OCI-M1 (cell line): ENCODE data around the gene FAM124A.

Experiments
- DNase-seq: peaks from one replicate; lab custom pipeline; 2025; lab: John Stamatoyannopoulos, UW

The FAM124A gene

DNA sequence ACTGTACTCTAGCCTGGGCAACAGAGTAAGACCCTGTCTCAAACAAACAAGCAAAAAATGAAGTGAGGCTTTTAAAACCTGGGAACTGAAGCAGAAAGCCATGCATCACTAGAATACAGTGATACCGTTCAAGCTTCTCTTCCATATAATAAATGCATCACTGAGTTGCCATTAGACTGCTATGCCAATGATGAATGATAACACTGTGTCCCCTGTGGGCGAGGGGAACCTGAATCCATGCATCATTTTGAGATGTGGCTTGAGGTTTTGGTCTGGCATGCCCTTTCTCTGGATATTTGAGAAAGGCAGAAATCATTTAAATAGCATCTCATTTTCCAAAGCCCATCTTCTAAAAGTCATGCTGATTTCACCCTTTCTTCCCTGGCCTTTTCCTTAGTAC lies 1.5 kb upstream of the FAM124A start:
- DNase-seq, result no peak

- DNase-seq, result no peak
These were observed 1.1 kb upstream of the FAM124A start for GRCh38 chr13:51221108-51221507.

- DNase-seq, result no peak
These were observed 543 bp upstream of the FAM124A start for GRCh38 chr13:51221674-51222036.

- no peak for DNase-seq
These were observed 725 bp downstream of the FAM124A start for GRCh38 chr13:51222686-51223559.

GRCh38 chr13:51223560-51224270 lies 1.5 kb downstream of the FAM124A start:
- DNase-seq, result no peak

DNA sequence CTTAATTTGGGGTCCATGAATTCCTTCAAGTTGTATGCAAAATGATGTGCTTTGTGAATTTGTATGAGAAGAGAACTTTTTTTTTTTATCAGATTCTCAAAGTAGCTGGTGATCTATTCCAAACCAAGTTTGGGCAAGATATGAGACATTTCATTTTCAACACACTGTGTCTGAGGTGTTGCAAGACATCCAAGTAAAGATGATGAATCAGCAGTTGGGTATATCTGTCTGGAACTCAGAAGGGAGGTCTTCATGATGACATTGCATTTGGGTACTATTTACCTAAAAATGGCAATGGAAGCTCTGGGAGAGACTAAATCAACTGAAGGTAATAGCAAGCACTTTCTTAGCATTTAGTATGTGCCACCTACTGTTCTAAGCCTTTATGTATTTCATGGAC lies 2.8 kb downstream of the FAM124A start:
- peak; percentile 28 for DNase-seq

DNA sequence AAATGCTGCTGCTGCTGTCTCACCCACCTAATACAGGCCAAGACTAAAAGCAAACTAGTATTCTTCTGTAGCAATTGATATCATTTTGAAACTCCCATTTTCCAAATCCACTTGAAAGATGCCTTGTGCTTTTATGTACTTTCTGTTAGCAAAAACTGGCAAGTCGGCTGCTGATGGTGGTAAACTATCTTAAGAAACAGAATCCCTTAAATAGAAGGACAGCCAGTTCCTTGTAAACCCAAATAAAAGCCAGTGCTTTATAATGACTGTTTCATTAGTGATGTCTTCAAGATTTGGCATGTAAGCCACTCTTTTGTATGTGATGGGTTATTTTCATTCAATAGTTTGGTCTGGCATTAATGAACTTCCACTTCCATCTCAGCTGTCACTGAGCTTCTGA lies 5.2 kb downstream of the FAM124A start:
- no peak for DNase-seq

DNA sequence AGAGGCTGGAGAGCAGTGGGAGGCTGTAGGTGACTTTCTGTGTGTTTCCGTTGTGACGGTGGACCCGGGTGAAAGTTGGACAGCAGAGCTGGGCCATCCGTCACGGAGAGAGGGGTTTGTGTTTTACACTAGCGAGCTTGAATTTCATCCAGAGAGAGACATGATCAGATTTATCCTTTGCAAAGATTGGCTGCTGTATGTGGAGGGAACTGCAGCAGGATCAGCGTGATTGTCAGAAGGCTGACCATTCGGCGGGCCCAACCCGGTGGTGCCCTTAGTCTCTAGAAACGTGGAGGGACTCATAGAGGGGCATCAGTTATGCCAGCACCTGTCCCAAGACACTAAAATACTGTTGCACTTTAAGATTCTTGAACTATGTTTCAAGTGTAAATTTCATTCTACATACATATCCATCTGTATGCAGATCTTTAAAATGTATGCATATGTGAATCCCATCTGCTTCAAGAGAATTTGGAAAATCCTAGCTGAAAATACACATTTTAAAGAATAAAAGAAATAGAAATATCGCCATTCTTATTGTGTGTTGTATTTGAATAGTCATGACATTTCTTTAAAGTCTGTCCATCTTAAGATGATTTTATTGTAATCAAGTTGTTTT lies 7.0 kb downstream of the FAM124A start:
- DNase-seq, result no peak

- no peak for DNase-seq
These were observed 7.5 kb downstream of the FAM124A start for GRCh38 chr13:51229731-51230130.

DNA sequence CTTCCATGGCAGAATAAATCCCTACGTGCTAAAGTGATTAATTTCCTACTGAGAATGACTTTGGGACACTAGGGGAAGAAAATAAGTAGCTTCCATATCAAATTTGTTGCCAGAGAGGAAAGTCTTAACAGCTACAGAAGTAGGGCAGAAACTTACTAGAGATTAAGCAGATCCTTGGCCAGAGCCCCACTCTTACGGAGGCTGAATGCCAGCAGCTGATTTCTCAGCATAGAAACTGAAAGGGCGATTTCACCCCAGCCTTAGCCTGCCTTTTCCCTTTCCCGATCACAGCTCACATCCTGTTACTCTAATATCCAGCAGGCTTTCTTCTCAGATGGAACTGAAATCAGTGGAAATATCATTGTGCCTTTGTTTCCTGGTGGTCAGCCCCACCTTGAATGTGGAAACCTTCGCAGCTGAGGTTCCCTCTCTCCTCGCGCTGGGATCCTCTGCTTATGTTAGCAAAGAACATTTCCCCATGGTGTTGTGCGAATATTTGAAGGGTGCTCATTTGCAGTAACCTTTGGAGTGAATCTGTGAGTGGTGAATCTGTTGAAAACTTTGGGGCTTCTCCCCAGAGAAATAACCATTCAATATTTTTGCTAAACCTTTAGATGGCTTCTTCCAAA lies 8.4 kb downstream of the FAM124A start:
- DNase-seq, result peak; percentile 30

GRCh38 chr13:51231456-51231855 lies 9.3 kb downstream of the FAM124A start:
- no peak for DNase-seq

- no peak for DNase-seq
These were observed 10.1 kb downstream of the FAM124A start for GRCh38 chr13:51232328-51232727.

DNA sequence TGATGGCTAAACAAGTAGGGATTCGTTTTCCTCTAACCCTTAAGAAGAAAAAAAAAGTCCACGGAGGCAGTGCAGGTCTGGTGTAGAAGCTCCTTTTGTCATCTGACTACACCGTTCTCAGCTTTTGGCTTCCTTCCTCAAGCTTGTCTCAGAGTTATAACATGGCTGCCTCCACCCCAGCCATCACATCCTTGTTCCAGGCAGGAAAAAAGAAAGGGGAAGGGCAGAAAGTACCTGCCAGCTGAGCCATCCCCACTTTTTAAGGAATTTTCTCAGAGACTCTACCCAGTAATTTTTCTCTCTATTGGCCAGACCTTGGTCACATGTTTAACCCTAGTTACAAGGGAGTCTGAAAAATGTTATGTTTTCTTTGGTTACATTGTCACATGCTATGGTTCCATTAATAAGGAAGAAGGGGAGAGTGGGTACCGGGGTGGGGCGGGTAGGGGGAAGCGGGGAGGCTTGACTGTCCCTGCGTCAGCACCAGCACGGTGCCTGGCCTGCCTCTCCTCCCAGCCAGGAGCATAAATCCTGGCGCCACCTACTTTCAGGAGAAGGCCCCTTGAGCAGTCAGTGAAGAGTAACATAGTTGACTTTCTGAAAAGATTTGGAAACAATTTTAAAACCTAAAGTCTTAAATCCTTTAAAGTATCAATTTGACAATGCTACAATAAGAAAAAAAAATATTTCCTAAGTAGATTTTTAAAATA lies 11.1 kb downstream of the FAM124A start:
- DNase-seq, result no peak

GRCh38 chr13:51234676-51235075 lies 12.5 kb downstream of the FAM124A start:
- DNase-seq, result no peak

DNA sequence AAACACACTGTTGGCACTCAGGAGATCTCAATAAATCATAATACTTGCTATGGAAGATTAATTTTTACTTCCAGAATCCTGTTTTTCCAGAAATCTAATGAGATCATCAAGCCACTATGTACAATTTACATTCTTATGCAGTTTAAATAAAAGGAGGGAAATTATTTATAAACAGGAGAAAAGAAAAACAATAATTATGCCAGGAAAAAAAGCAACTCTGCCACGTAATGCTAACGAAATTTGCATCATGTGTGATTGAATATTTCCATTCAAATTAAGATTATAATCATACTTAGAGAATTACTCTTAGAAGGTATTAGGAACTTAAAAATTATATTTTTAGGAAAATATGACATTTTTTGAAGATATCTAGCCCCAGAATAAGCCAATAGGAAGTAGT lies 13.0 kb downstream of the FAM124A start:
- DNase-seq, result no peak

DNA sequence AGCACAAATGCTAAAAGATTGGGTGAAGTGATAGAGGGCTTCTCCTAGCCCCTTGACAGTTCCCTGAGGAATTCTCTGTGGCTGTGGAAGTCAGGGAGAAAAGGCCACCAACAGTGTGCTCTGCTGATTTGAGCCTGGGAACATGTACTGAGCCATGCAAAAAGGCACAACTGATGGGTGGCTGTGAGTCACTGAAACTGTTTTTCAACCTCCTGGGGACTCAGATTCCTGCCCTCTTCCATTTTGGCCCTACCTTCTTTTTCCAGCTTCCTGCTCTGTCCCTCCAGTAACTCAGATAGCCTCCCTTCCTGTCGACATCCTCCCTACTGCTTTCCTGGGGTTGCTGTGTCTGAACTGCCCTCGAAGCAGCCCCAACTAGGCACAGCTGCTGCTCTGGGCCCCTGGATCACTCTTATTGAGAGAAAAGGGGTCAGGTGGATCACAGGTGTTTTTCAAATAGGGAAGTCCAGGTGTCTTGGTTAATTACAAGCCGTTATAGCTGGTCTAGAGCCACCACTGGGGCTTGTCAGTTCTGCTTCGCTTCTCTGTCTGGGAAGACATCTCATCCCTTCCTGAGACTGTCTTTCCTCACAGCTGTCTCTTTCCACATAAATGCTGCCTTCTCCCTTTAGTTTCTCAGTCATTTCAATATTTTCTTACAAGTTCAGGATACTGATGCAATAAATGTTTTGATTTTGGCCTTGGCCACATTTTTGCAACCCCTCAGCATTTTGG lies 13.7 kb downstream of the FAM124A start:
- no peak for DNase-seq

GRCh38 chr13:51236491-51236792 lies 14.2 kb downstream of the FAM124A start:
- no peak for DNase-seq

DNA sequence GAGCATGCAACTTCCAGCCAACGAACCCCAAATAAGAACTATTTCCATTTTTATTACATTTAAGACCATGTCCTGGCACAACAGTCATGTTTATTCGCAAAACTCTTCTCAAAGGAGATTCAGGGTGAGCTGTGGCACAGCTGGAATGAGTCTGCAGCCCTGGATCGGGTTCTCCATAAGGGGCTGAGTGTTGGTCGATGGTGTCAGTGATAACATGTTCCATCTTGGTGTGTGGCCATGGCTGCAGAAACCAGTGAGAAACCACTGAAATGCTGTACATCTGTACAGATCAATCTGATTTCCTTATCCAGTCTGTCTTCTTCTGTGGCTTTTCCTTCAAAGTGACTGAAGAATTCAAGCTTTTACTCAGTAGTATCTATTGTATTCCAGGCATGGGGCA lies 15.2 kb downstream of the FAM124A start:
- no peak for DNase-seq

- no peak for DNase-seq
These were observed 15.7 kb downstream of the FAM124A start for GRCh38 chr13:51237887-51238286.

GRCh38 chr13:51240178-51240577 lies 18.0 kb downstream of the FAM124A start:
- no peak for DNase-seq

DNA sequence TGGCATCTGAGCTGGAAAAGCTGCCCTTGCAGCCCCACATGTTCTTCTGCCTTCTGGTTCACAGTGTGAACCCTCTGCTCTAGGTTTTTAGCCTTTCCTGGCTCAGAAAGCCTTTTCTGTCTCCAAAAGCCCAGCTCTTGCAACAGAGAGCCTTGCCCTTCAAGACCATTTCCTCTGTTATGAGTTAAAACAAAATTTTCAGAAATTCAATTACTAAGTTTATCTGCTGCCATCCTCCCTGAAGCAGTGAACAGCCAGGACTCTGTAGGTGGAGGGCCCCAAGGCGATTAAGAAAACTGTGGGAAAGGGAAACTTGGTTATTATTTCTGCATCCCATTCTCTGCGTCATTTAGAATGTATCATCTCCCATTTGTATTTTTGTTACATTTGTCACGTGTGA lies 18.8 kb downstream of the FAM124A start:
- no peak for DNase-seq
